ENCODE measurements around the gene ZFAND5.

ZFAND5 gene

GRCh38 chr9:72362680-72363139 lies 2.3 kb downstream of the ZFAND5 start:
- DNase-seq: peak; percentile 11

GRCh38 chr9:72362118-72362531 lies 2.9 kb downstream of the ZFAND5 start:
- DNase-seq: no peak

GRCh38 chr9:72361217-72361616 lies 3.8 kb downstream of the ZFAND5 start:
- DNase-seq: no peak

DNA sequence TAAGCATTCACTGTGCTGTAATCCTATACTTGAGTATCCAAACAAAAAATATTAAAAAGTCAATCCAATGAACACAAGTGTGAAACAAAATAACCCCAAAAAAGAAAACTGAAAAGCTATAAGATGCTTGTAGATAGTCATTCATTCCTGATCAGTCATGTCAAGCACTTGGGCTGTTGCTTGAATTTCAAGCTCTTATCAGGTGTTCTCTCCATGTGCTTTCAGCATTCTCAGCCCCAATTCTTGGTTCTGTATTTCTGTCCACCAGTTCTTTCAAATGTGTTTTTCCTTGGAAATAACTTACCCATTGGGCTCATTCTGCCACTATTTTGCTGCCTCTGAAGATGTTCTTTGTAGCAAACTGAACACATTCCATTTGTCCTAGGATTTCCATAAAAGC lies 4.7 kb downstream of the ZFAND5 start:
- DNase-seq: no peak

- no peak for DNase-seq
These were observed 8.9 kb downstream of the ZFAND5 start for GRCh38 chr9:72356041-72356582.

GRCh38 chr9:72355153-72355552 lies 9.9 kb downstream of the ZFAND5 start:
- no peak for DNase-seq

- no peak for DNase-seq
These were observed 10.3 kb downstream of the ZFAND5 start for GRCh38 chr9:72354704-72355103.

GRCh38 chr9:72353455-72354116 lies 11.4 kb downstream of the ZFAND5 start:
- no peak for DNase-seq

DNA sequence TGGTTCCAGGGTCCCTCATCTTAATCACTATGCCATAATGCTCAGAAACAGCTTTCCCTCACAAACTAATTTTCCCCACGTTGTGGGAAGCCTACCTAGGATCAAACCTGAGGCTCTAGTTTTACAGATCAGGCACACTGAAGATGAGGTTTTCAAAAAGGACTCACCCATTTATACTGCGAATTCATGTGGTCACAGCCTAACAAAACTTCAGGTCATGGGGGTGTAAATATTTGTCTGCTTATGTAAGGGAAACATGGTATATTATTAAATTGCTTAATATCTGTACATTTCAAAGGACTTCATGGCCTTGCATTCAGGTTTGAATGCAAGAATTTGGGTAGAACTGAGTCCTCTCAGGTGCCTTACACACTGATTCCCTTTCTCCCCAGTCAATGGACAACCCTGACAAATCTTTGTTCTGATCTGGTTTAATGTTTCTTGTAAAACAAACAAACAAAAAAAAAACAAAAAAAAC lies 12.1 kb downstream of the ZFAND5 start:
- DNase-seq: no peak

DNA sequence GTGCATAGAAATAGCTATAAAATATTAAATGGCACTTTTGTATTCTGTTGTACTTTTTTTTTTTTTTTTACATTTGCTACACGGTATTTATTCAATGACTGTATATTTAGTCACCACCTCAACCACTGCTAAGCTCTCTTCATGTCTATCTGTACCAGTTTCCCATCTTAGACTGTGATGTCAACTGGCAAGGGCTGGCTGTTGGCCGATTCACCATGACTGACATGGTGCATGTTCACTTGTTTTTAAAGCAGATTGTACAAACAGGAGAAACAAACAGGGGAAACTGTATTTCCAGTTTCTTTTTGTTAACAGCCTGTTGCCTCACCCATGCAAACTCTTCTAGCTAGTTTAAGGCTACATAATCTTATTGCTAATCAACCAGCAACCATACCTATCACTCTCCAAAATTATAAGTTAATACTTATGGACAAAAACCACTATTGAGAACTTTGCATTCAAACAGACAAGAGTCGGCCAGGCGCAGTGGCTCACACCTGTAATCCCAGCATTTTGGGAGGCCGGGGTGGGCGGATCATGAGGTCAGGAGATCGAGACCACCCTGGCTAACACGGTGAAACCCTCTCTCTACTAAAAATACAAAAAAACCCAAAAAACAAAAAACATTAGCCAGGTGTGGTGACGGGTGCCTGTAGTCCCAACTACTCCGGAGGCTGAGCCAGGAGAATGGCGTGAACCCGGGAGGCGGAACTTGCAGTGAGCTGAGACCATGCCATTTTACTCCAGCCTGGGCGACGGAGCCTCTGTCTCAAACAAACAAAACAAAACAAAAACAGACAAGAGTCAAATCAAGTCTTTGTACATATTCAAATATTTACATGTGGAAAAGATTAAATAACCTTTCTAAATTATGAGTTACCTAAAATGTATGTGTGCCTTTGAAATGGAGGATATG lies 13.2 kb downstream of the ZFAND5 start:
- DNase-seq: no peak

- DNase-seq: no peak
These were observed 15.1 kb downstream of the ZFAND5 start for GRCh38 chr9:72349911-72350310.

DNA sequence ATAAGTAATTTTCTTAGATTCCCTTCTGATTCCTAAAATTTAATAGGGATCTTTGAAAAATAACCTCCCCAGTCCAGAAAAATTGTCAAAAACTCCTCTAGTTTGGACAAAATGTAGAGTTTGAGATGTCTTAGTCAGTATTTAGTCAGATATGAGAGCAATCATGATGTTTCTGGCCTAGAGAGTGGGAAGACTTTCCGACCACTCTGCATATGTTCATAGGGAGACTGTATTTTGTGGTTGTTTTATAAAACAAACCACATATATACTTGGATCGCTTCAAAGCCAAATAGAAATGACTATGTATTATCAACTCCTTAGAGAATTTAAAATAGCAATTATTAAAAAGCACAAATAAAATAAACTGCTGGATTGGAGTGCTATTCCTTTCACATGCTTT lies 15.8 kb downstream of the ZFAND5 start:
- no peak for DNase-seq

DNA sequence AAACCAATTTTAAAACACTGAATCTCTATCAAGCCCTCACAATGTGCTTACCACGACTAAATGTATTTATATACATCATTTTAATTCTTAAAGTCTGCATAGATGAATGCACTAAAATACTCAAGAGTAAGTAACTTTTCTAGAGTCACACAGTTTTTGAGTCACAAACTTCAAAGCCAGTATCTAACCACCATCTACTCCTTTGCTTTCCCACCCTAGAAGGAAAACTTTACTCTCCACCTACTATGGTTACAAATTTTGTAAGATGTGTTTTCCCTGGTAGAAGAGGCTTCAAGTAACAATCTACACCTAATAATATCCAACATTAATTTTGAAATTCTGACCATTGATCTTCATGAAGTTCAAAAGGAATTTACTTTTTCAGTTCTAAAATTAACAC lies 18.7 kb downstream of the ZFAND5 start:
- DNase-seq: no peak

DNA sequence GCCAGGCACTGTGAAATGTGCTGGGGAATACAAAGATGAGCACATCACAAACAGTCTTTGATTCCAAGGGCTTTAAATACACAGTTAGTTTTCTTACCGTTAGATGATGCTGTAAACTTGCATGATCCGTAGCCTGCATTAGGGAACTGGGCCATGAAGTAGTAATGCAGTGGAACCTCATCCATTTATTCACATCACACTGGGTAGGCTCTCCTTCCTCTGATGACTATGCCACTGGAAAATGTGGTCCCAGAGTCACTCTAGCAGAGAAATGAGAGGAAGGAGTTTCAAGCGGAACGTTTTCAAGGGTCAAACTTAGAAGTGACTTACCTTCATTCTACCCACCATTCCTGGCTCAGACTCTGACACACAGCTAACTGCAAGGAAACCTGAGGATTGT lies 26.4 kb downstream of the ZFAND5 start:
- no peak for DNase-seq

GRCh38 chr9:72337286-72337685 lies 27.7 kb downstream of the ZFAND5 start:
- DNase-seq: no peak

DNA sequence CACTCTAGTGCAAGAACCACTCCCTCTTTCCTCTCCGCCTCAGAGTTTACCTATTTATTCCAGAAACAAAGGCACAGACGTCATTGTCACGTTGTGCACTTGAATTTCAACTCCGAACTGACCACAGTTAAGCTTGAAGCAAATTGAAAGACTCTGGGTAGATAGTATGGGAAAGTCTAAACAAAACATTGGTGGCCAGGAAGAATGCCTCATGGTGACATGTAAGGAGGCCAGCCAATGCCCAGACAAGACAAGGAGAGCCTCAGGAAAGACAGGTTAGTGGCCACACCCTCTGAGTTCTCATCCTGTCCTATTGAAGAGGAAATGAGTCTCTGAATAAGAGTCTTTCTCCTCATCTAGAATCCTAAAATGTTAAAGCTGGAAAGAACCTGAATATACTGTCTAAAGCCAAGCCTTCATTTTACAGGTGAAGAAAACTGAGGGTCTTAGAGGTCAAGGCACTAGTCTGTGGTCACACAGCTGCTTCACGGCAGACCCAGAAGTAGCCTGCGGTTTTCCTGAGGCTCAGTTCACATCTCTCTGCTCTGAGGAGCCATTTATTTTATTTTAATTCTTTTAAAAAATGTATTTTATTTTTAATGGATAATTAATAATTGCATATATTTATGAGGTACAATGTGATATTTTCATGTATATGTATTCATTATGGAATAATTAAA lies 30.2 kb downstream of the ZFAND5 start:
- no peak for DNase-seq

GRCh38 chr9:72333709-72334108 lies 31.3 kb downstream of the ZFAND5 start:
- DNase-seq: no peak

DNA sequence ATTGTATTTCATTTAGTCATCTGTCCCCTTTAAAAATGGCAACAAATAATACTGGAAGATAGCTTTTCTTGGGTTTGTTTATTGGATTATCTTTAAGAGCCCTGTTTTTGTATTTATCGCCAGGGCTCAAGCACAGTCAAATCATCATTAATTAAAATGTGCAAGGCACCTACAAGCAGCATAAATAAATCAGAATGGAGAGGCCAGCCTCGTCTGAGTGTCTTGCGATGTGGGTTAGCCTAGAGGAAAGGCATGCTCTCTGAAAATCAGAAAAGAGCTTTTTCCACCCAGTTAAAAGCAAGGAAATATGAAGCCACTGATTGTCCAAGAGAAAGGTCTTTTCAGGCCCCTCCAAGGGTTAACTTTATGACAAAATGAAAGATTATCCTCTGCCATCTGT lies 31.8 kb downstream of the ZFAND5 start:
- DNase-seq: no peak

- DNase-seq: no peak
These were observed 32.7 kb downstream of the ZFAND5 start for GRCh38 chr9:72332351-72332750.

DNA sequence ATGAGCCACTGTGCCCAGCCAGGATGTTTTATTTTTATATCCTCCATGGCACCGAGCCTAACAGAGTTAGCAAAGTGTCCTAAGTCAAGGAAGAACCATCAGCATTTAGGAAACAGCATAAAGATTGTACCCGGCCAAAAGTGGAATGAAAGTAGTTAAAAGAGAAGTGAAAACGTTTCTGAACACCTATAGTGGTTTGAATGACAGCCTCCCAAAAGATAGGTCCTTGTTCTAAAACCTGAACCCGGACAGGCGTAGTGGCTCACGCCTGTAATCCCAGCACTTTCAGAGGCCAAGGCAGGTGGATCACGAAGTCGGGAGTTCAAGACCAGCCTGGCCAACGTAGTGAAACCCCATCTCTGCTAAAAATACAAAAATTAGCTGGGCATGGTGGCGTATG lies 37.4 kb downstream of the ZFAND5 start:
- DNase-seq: no peak

- DNase-seq: no peak
These were observed 38.4 kb downstream of the ZFAND5 start for GRCh38 chr9:72326641-72327040.

- no peak for DNase-seq
These were observed 40.0 kb downstream of the ZFAND5 start for GRCh38 chr9:72324974-72325373.

DNA sequence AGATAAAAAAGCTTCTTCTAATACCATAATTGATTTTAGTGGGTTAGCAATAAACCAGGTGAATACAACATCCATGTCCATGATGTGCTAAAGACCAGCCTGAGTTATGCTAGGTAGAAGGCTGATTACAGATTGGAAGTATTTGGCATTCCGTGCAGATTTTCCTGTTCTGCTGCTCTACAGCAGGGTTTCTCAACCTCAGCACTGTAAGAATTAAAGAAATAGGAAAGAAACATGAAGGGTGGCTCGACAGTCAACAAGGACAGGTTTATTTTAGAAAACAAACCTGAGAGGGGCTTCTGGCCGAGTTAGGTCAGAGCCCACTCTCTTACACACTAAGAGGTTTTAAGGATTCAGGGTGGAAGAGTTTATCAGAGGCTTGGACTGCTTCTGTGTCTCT lies 42.3 kb downstream of the ZFAND5 start:
- DNase-seq: no peak
